HEK293 (cell line): ENCODE results near the gene PNMA1.

ENCODE experiments used
- ATF2 ChIP-seq: fragments of 450-650 bp; formaldehyde crosslinking; IDR thresholded peaks from 2 replicates; pipeline ENCODE4 v1.5.1; 2016; ENCODE audit warnings: missing biosample characterization, missing genetic modification characterization, low read depth
- CTCF ChIP-seq: fragments of 450-650 bp; formaldehyde crosslinking; IDR thresholded peaks from 2 replicates; pipeline ENCODE4 v1.5.1; 2016; ENCODE audit warnings: missing biosample characterization, missing genetic modification characterization
- ZBTB17 ChIP-seq: fragments of 450-650 bp; formaldehyde crosslinking; IDR thresholded peaks from 2 replicates; pipeline ENCODE4 v1.5.1; 2016; ENCODE audit warnings: missing biosample characterization, missing genetic modification characterization
- ZBTB8A ChIP-seq: fragments of 450-650 bp; formaldehyde crosslinking; IDR thresholded peaks from 2 replicates; pipeline ENCODE4 v1.5.1; 2016; ENCODE audit warnings: missing biosample characterization, missing genetic modification characterization
- ZNF830 ChIP-seq: fragments of 450-650 bp; IDR thresholded peaks from 2 replicates; pipeline ENCODE4 v1.5.0; 2018; ENCODE audit warnings: missing biosample characterization, missing genetic modification characterization, low read depth, mild to moderate bottlenecking, moderate library complexity

GRCh38 chr14:73712540-73713180, 1.5 kb downstream of the PNMA1 start:
- TF ChIP-seq ZBTB8A, result no peak
- no peak for TF ChIP-seq ZBTB17 (tag by site-specific recombination)
- no peak for TF ChIP-seq ZNF830 (tag by site-specific recombination)
- TF ChIP-seq ATF2 (tag by site-specific recombination), result no peak
- TF ChIP-seq CTCF, result no peak
